HCT116 (cell line): ENCODE data around the gene SPRR2B. TPM values are rescaled to one million over a fixed set of nuclear protein-coding genes. Genes with fewer than 3 reads are reported as not detected.
"Not testable (repeated sequence)": the region's sequence is repeated elsewhere in the genome, so short reads cannot be mapped to it uniquely, and the experiment has no call there.

Experiments
- ATAC-seq: fragments of 200-7000 bp; cut with Tn5 transposase; 2 replicates; pipeline ENCODE4 v1.9.1; 2020; ENCODE audit warnings: mild to moderate bottlenecking, moderate library complexity
- BruUV-seq: library from RNA; stranded (reverse); fragments of 400-500 nt; replicated peaks from 2 replicates; lab custom pipeline; 2021; lab: Mats Ljungman, UMichigan
- CTCF ChIA-PET: fragments of 300-600 bp; sonication (Branson Sonifier 250); formaldehyde crosslinking; loops from one replicate; lab custom pipeline; 2021; ENCODE audit warnings: antibody characterized with exemption; lab: Charles Lee
- POLR2A ChIA-PET: fragments of 300-600, 350-600 bp; sonication (Branson Sonifier 250); formaldehyde crosslinking; loops from one replicate; lab custom pipeline; 2021; ENCODE audit warnings: antibody characterized with exemption; lab: Charles Lee
- RAD21 ChIA-PET, 2 experiments: fragments of 300-600 bp; sonication (Branson Sonifier 250); formaldehyde crosslinking; loops; one replicate each; lab custom pipeline; 2023; ENCODE audit warnings: low total read pairs in 2 of 2; ENCODE audit not compliant: uncharacterized antibody in 2 of 2, unreplicated experiment in 2 of 2, low non-redundant PET in 1 of 2; lab: Charles Lee
- DNase-seq: peaks from one replicate; pipeline ENCODE4 v3.0.0-alpha.2; 2010; ENCODE audit warnings: low read depth, low spot score
- H2AFZ ChIP-seq: fragments of 200-600 bp; shearing (Covaris generic), sonication (generic); 2 replicates; pipeline ENCODE4 v1.6.1; 2017; ENCODE audit warnings: low read depth, mixed run types, mixed read lengths, antibody characterized with exemption, low read length; ENCODE audit not compliant: poor library complexity, severe bottlenecking
- H3K27ac ChIP-seq: 2 replicates; pipeline ENCODE4 v1.5.1; 2012; ENCODE audit warnings: low read depth, low read length
- H3K27me3 ChIP-seq: fragments of 200-600 bp; sonication (generic); 2 replicates; pipeline ENCODE4 v1.6.1; 2016; ENCODE audit warnings: mixed run types, low read length, mixed read lengths; ENCODE audit not compliant: insufficient read depth
- H3K36me3 ChIP-seq, 2 experiments: fragments of 200-500 bp in 1 of 2; fragments of 200-600 bp in 1 of 2; sonication (Bioruptor generic) in 1 of 2; sonication (generic) in 1 of 2; 2 replicates each; pipeline versions ENCODE4 v1.5.1 to v1.6.1; 2014 to 2016; ENCODE audit warnings: low read length in 2 of 2, inconsistent platforms in 1 of 2, mixed read lengths in 1 of 2, mixed run types in 1 of 2; ENCODE audit not compliant: insufficient read depth in 2 of 2, control insufficient read depth in 1 of 2
- H3K4me1 ChIP-seq, 2 experiments: fragments of 200-600 bp in 1 of 2; sonication (generic) in 1 of 2; 2 replicates each; pipeline versions ENCODE4 v1.5.1 to v1.6.1; 2012 to 2017; ENCODE audit warnings: low read length in 2 of 2, inconsistent platforms in 1 of 2, mild to moderate bottlenecking in 1 of 2, mixed read lengths in 1 of 2, mixed run types in 1 of 2, moderate library complexity in 1 of 2; ENCODE audit not compliant: insufficient read depth in 2 of 2, control insufficient read depth in 1 of 2
- H3K4me2 ChIP-seq: fragments of 200-600 bp; sonication (generic); 2 replicates; pipeline ENCODE4 v1.6.1; 2017; ENCODE audit warnings: mixed run types, low read length, mixed read lengths
- H3K4me3 ChIP-seq, 2 experiments: fragments of 200-600 bp in 1 of 2; sonication (generic) in 1 of 2; replicated peaks in 1 of 2; 2 replicates each; pipeline ENCODE4 v1.5.1; 2011 to 2016; ENCODE audit warnings: low read length in 2 of 2, control low read depth in 1 of 2, low read depth in 1 of 2, mild to moderate bottlenecking in 1 of 2, mixed read lengths in 1 of 2, mixed run types in 1 of 2
- H3K79me2 ChIP-seq: fragments of 200-600 bp; sonication (generic); 2 replicates; pipeline ENCODE4 v1.6.1; 2017; ENCODE audit warnings: mild to moderate bottlenecking, mixed run types, low read length, moderate library complexity, mixed read lengths; ENCODE audit not compliant: insufficient read depth
- H3K9ac ChIP-seq: fragments of 200-600 bp; sonication (generic); 2 replicates; pipeline ENCODE4 v1.6.1; 2016; ENCODE audit warnings: low read length, mixed read lengths
- H3K9me2 ChIP-seq: fragments of 200-600 bp; sonication (generic), shearing (Covaris generic); 2 replicates; pipeline ENCODE4 v1.6.1; 2017; ENCODE audit warnings: mixed run types, mild to moderate bottlenecking, moderate library complexity; ENCODE audit not compliant: insufficient read depth
- H3K9me3 ChIP-seq, 2 experiments: fragments of 200-500 bp in 1 of 2; fragments of 200-600 bp in 1 of 2; sonication (Bioruptor generic) in 1 of 2; sonication (generic) in 1 of 2; 2 replicates each; pipeline ENCODE4 v1.6.1; 2014 to 2017; ENCODE audit warnings: low read length in 2 of 2, mixed read lengths in 2 of 2, inconsistent platforms in 1 of 2, low read depth in 1 of 2, mild to moderate bottlenecking in 1 of 2, mixed run types in 1 of 2, moderate library complexity in 1 of 2; ENCODE audit not compliant: control insufficient read depth in 1 of 2, insufficient read depth in 1 of 2
- H4K20me1 ChIP-seq: fragments of 200-600 bp; sonication (generic), shearing (Covaris generic); 2 replicates; pipeline ENCODE4 v1.6.1; 2017; ENCODE audit warnings: mixed run types, mild to moderate bottlenecking, moderate library complexity; ENCODE audit not compliant: insufficient read depth
- ATF3 ChIP-seq: IDR thresholded peaks from 2 replicates; pipeline ENCODE4 v1.6.1; 2012
- CEBPB ChIP-seq: IDR thresholded peaks from 2 replicates; pipeline ENCODE4 v1.6.1; 2012; ENCODE audit warnings: low read depth
- CTCF ChIP-seq, 3 experiments: fragments of 200-600 bp in 1 of 3; sonication (generic) in 1 of 3; IDR thresholded peaks in 2 of 3; conservative IDR thresholded peaks in 1 of 3; 2 replicates each; pipeline ENCODE4 v1.5.1; 2012 to 2017; ENCODE audit warnings: low read depth in 2 of 3, low read length in 2 of 3, antibody characterized with exemption in 1 of 3, borderline replicate concordance in 1 of 3, control low read depth in 1 of 3, mild to moderate bottlenecking in 1 of 3, mixed read lengths in 1 of 3, mixed run types in 1 of 3, moderate library complexity in 1 of 3; ENCODE audit not compliant: insufficient read depth in 1 of 3
- EGR1 ChIP-seq: IDR thresholded peaks from 2 replicates; pipeline ENCODE4 v1.6.1; 2012; ENCODE audit warnings: low read depth
- ELF1 ChIP-seq: IDR thresholded peaks from 2 replicates; pipeline ENCODE4 v1.6.1; 2012; ENCODE audit warnings: low read depth, borderline replicate concordance
- FOSL1 ChIP-seq: IDR thresholded peaks from 2 replicates; pipeline ENCODE4 v1.6.1; 2012; ENCODE audit warnings: low read depth
- MAX ChIP-seq: IDR thresholded peaks from 2 replicates; pipeline ENCODE4 v1.6.1; 2012
- POLR2A ChIP-seq: IDR thresholded peaks from 2 replicates; pipeline ENCODE4 v1.7.0; 2011; ENCODE audit warnings: borderline replicate concordance; ENCODE audit not compliant: insufficient read depth, insufficient read length; ENCODE audit errors: extremely low read depth
- POLR2AphosphoS5 ChIP-seq: IDR thresholded peaks from 2 replicates; pipeline ENCODE4 v1.6.1; 2011; ENCODE audit warnings: mild to moderate bottlenecking, low read depth, low read length, moderate library complexity
- ZFX ChIP-seq: fragments of 450-650 bp; IDR thresholded peaks from 2 replicates; pipeline ENCODE4 v1.6.1; 2017
- ZNF274 ChIP-seq: fragments of 200-500 bp; sonication (Bioruptor generic); IDR thresholded peaks from 2 replicates; pipeline ENCODE4 v1.6.1; 2014; ENCODE audit warnings: mild to moderate bottlenecking, low read depth, low read length, inconsistent platforms
- intact Hi-C: fragments of 100-400 bp; cut with micrococcal nuclease; formaldehyde crosslinking; loops from 2 replicates; pipeline ENCODE4 v1.10.0; 2022
- total RNA-seq: library from RNA; stranded (reverse); gene quantifications from one replicate; pipeline ENCODE4 v1.2.1, GENCODE V29; 2021; ENCODE audit not compliant: unreplicated experiment

SPRR2B gene
- total RNA-seq, 1 experiment from 2014 or later: not detected

- H3K4me2 ChIP-seq, H3K9me2 ChIP-seq, H3K27ac ChIP-seq, H4K20me1 ChIP-seq, H3K4me1 ChIP-seq, RAD21 ChIA-PET, intact Hi-C loops, H3K9me3 ChIP-seq, BruUV-seq, POLR2A ChIA-PET, CTCF ChIA-PET, H2AFZ ChIP-seq, H3K9ac ChIP-seq, H3K36me3 ChIP-seq, H3K4me3 ChIP-seq, DNase-seq, H3K79me2 ChIP-seq: not testable (repeated sequence)
- ATAC-seq: peak; percentile 53; the same call in 1 of the 2 replicates
- peaks cover 27% of the 10 kb centered on the region for H3K27me3 ChIP-seq
Measured at GRCh38 chr1:153056111-153056510, 15.3 kb downstream of the SPRR2B start.

- TF ChIP-seq EGR1 (no peak), CEBPB (no peak), ELF1 (no peak), CTCF (IDR thresholded peaks at IDR 0.05 in 2 of 3, conservative IDR thresholded peaks at IDR 0.05 in 1 of 3; ENCODE audit: borderline replicate concordance in 1 of 3, insufficient read depth in 1 of 3, low read depth in 2 of 3, low read length in 2 of 3) (no peak), MAX (no peak), POLR2A (no peak), POLR2AphosphoS5 (no peak), ZNF274 (no peak), FOSL1 (no peak), ZFX (no peak), ATF3 (no peak)
- Histone ChIP-seq H3K9ac (no peak overlapping the region), H3K27ac (no peak overlapping the region), H3K4me2 (no peak overlapping the region), H3K4me1 (no peaks in the 10 kb centered on the region), H3K36me3 (no peaks in the 10 kb centered on the region), H3K4me3 (no peak overlapping the region), H3K27me3 (peaks cover 34% of the 10 kb centered on the region), H3K79me2 (no peaks in the 10 kb centered on the region), H2AFZ (no peak overlapping the region), H3K9me2 (no peaks in the 10 kb centered on the region), H3K9me3 (no peaks in the 10 kb centered on the region), H4K20me1 (no peaks in the 10 kb centered on the region)
- DNase-seq: no peak
- intact Hi-C loops: no loop called here
- ChIA-PET POLR2A (no interaction called here), CTCF (no interaction called here), RAD21 (no interaction called here)
- no peak for ATAC-seq
- BruUV-seq: no TSS peak
Measured at GRCh38 chr1:153049211-153049610, 22.2 kb downstream of the SPRR2B start.
